ENCODE results near the gene LIPG.
"Not testable (repeated sequence)": the region's sequence is repeated elsewhere in the genome, so short reads cannot be mapped to it uniquely, and the experiment has no call there.

Gene LIPG

GRCh38 chr18:49579041-49579440, 17.2 kb downstream of the LIPG start:
- not testable (repeated sequence) for DNase-seq

- not testable (repeated sequence) for DNase-seq
These were observed 17.7 kb downstream of the LIPG start for GRCh38 chr18:49579583-49579982.

GRCh38 chr18:49580279-49580678, 18.4 kb downstream of the LIPG start:
- no peak for DNase-seq

- DNase-seq, result no peak
These were observed 19.5 kb downstream of the LIPG start for GRCh38 chr18:49581371-49581770.

GRCh38 chr18:49582579-49582978, 20.7 kb downstream of the LIPG start:
- no peak for DNase-seq

GRCh38 chr18:49584394-49584793, 22.5 kb downstream of the LIPG start:
- no peak for DNase-seq

GRCh38 chr18:49584951-49585350, 23.1 kb downstream of the LIPG start:
- DNase-seq, result not testable (repeated sequence)

GRCh38 chr18:49585781-49586663, 24.2 kb downstream of the LIPG start:
- no peak for DNase-seq

GRCh38 chr18:49588171-49588570, 26.3 kb downstream of the LIPG start:
- DNase-seq, result no peak

GRCh38 chr18:49588971-49589370, 27.1 kb downstream of the LIPG start:
- DNase-seq, result no peak

GRCh38 chr18:49590608-49591007, 28.8 kb downstream of the LIPG start:
- no peak for DNase-seq

GRCh38 chr18:49591271-49591670, 29.4 kb downstream of the LIPG start:
- no peak for DNase-seq

GRCh38 chr18:49591775-49592174, 29.9 kb downstream of the LIPG start:
- no peak for DNase-seq

GRCh38 chr18:49596687-49597086, 34.8 kb downstream of the LIPG start:
- DNase-seq, result no peak

GRCh38 chr18:49597157-49597931, 35.5 kb downstream of the LIPG start:
- no peak for DNase-seq

GRCh38 chr18:49601211-49601610, 39.4 kb downstream of the LIPG start:
- DNase-seq, result no peak

GRCh38 chr18:49608366-49609255, 46.8 kb downstream of the LIPG start:
- DNase-seq, result no peak

- DNase-seq, result no peak
These were observed 47.6 kb downstream of the LIPG start for GRCh38 chr18:49609256-49610021.

- DNase-seq, result no peak
These were observed 48.2 kb downstream of the LIPG start for GRCh38 chr18:49610022-49610445.

GRCh38 chr18:49611316-49611715, 49.5 kb downstream of the LIPG start:
- DNase-seq, result no peak

- no peak for DNase-seq
These were observed 50.7 kb downstream of the LIPG start for GRCh38 chr18:49612515-49613033.

GRCh38 chr18:49613141-49613640, 51.3 kb downstream of the LIPG start:
- DNase-seq, result no peak

Data from CD4-positive, alpha-beta T cell treated with Interleukin-17A for 4 hours (primary cell).